Neural crest cell (in vitro differentiated cells): ENCODE data around the gene GPR27. TPM values are rescaled to one million over a fixed set of nuclear protein-coding genes. Genes with fewer than 3 reads are reported as not detected.

Experiments
- DNase-seq: peaks from one replicate; pipeline ENCODE4 v3.0.0; 2021; ENCODE audit warnings: low read depth, mixed read lengths, low spot score
- H3K27ac Mint-ChIP-seq: one replicate; pipeline ENCODE4 v1.8.0; 2021; ENCODE audit warnings: mild to moderate bottlenecking, mixed read lengths; ENCODE audit not compliant: unreplicated experiment
- H3K27me3 Mint-ChIP-seq: 2 replicates; pipeline ENCODE4 v1.8.0; 2021; ENCODE audit warnings: low read depth, mild to moderate bottlenecking, mixed read lengths
- H3K36me3 Mint-ChIP-seq: 2 replicates; pipeline ENCODE4 v1.8.0; 2021; ENCODE audit warnings: low read depth, mild to moderate bottlenecking, mixed read lengths
- H3K4me1 Mint-ChIP-seq: 2 replicates; pipeline ENCODE4 v1.8.0; 2021; ENCODE audit warnings: mixed read lengths
- H3K4me3 Mint-ChIP-seq: one replicate; pipeline ENCODE4 v1.8.0; 2021; ENCODE audit warnings: mild to moderate bottlenecking, mixed read lengths
- H3K9me3 Mint-ChIP-seq: 2 replicates; pipeline ENCODE4 v1.8.0; 2021; ENCODE audit warnings: mixed read lengths
- CTCF ChIP-seq: fragments of 200-600 bp; sonication (generic); conservative IDR thresholded peaks from 2 replicates; pipeline ENCODE4 v1.5.0; 2021; ENCODE audit warnings: antibody characterized with exemption, mild to moderate bottlenecking
- total RNA-seq: library from RNA; stranded (reverse); gene quantifications from 2 replicates; pipeline ENCODE4 v1.2.1, GENCODE V29; 2021

GPR27 gene
- total RNA-seq, 1 donor from 2014 or later, result 10.4 TPM

GRCh38 chr3:71752831-71753700 lies 589 bp upstream of the GPR27 start:
- peaks cover 4% of the 10 kb centered on the region for H3K36me3 Mint-ChIP-seq
- no peak for TF ChIP-seq CTCF
- H3K4me1 Mint-ChIP-seq, result peaks cover 14% of the 10 kb centered on the region
- DNase-seq, result no peak
- H3K9me3 Mint-ChIP-seq, result no peaks in the 10 kb centered on the region
- H3K27ac Mint-ChIP-seq, result no peak overlapping the region
- peak overlapping the region; percentile 79 for H3K4me3 Mint-ChIP-seq
- H3K27me3 Mint-ChIP-seq, result peaks cover 65% of the 10 kb centered on the region

- peaks cover 4% of the 10 kb centered on the region for H3K36me3 Mint-ChIP-seq
- peaks cover 14% of the 10 kb centered on the region for H3K4me1 Mint-ChIP-seq
- H3K4me3 Mint-ChIP-seq, result peak overlapping the region; percentile 91
- no peak overlapping the region for H3K27ac Mint-ChIP-seq
- peaks cover 72% of the 10 kb centered on the region for H3K27me3 Mint-ChIP-seq
- no peaks in the 10 kb centered on the region for H3K9me3 Mint-ChIP-seq
- TF ChIP-seq CTCF, result no peak
- DNase-seq, result no peak
These were observed 1.1 kb downstream of the GPR27 start for GRCh38 chr3:71754610-71755253.

GRCh38 chr3:71758091-71758490 lies 4.4 kb downstream of the GPR27 start:
- Mint-ChIP-seq H3K27ac (no peak overlapping the region), H3K36me3 (peaks cover 4% of the 10 kb centered on the region), H3K27me3 (peaks cover 65% of the 10 kb centered on the region), H3K4me1 (peaks cover 9% of the 10 kb centered on the region), H3K4me3 (no peak overlapping the region), H3K9me3 (no peaks in the 10 kb centered on the region)
- DNase-seq, result no peak
- TF ChIP-seq CTCF, result no peak

- no peak overlapping the region for H3K27ac Mint-ChIP-seq
- peaks cover 68% of the 10 kb centered on the region for H3K27me3 Mint-ChIP-seq
- H3K4me3 Mint-ChIP-seq, result peak overlapping the region; percentile 10
- no peak for DNase-seq
- peaks cover 9% of the 10 kb centered on the region for H3K4me1 Mint-ChIP-seq
- no peak for TF ChIP-seq CTCF
- H3K36me3 Mint-ChIP-seq, result peaks cover 4% of the 10 kb centered on the region
- H3K9me3 Mint-ChIP-seq, result no peaks in the 10 kb centered on the region
These were observed 5.7 kb downstream of the GPR27 start for GRCh38 chr3:71759401-71759800.

GRCh38 chr3:71760140-71760539 lies 6.5 kb downstream of the GPR27 start:
- Mint-ChIP-seq H3K36me3 (peaks cover 3% of the 10 kb centered on the region), H3K4me3 (no peak overlapping the region), H3K9me3 (no peaks in the 10 kb centered on the region), H3K4me1 (peaks cover 7% of the 10 kb centered on the region), H3K27me3 (peaks cover 64% of the 10 kb centered on the region), H3K27ac (no peak overlapping the region)
- DNase-seq, result no peak
- TF ChIP-seq CTCF, result no peak
